Measurements from ENCODE around the gene RNU6-9. TPM values are rescaled to one million over a fixed set of nuclear protein-coding genes. Genes with fewer than 3 reads are reported as not detected.
"Not testable (repeated sequence)": the region's sequence is repeated elsewhere in the genome, so short reads cannot be mapped to it uniquely, and the experiment has no call there.

RNU6-9 gene
- total RNA-seq, 4 donors from 2014 or later, result not detected

GRCh38 chr19:887072-887471 lies 6.2 kb upstream of the RNU6-9 start:
- H3K4me3 ChIP-seq (ENCODE audit: low read depth, poor library complexity, severe bottlenecking), result no peak overlapping the region
- 83 to 88% methylated on average over 16 of the region's 16 CpGs for WGBS, 2 donors
- no peak for DNase-seq (ENCODE audit: low spot score in 2 of 2)
- TF ChIP-seq POLR2A (IDR thresholded peaks at IDR 0.05) (no peak), CTCF (IDR thresholded peaks at IDR 0.05) (no peak)
- intact Hi-C loops (cut with DNase I; ENCODE audit: low total_unique reads), result no loop called here

- DNase-seq (ENCODE audit: low spot score in 2 of 2), result no peak
- intact Hi-C loops (cut with DNase I; ENCODE audit: low total_unique reads), result no loop called here
- WGBS, 2 donors, result 93 to 94% methylated on average over 10 of the region's 10 CpGs
These were observed 5.7 kb upstream of the RNU6-9 start for GRCh38 chr19:887599-887998.

GRCh38 chr19:888581-889385 lies 4.5 kb upstream of the RNU6-9 start:
- intact Hi-C loops (cut with DNase I; ENCODE audit: low total_unique reads), result no loop called here
- no peak overlapping the region for H3K4me3 ChIP-seq (ENCODE audit: low read depth, poor library complexity, severe bottlenecking)
- no peak for TF ChIP-seq CTCF (IDR thresholded peaks at IDR 0.05)
- TF ChIP-seq POLR2A (IDR thresholded peaks at IDR 0.05), result no peak
- 91 to 92% methylated on average over 30 of the region's 30 CpGs for WGBS, 2 donors
- DNase-seq (ENCODE audit: low spot score in 2 of 2), result no peak

More at GRCh38 chr19:887599-887998, 5.7 kb upstream of the RNU6-9 start:
- TF ChIP-seq POLR2A (IDR thresholded peaks at IDR 0.05) (no peak), CTCF (IDR thresholded peaks at IDR 0.05) (no peak)
- H3K4me3 ChIP-seq (ENCODE audit: low read depth, poor library complexity, severe bottlenecking), result no peak overlapping the region

- intact Hi-C loops (cut with DNase I; ENCODE audit: low total_unique reads), result no loop called here
- no peak for TF ChIP-seq CTCF (IDR thresholded peaks at IDR 0.05)
- no peak for DNase-seq (ENCODE audit: low spot score in 2 of 2)
- 93% methylated on average over 19 to 22 of the region's 26 CpGs for WGBS, 2 donors
- H3K4me3 ChIP-seq (ENCODE audit: low read depth, poor library complexity, severe bottlenecking), result no peak overlapping the region
These were observed 3.5 kb upstream of the RNU6-9 start for GRCh38 chr19:889662-890295.

GRCh38 chr19:890831-891230 lies 2.5 kb upstream of the RNU6-9 start:
- intact Hi-C loops (cut with DNase I; ENCODE audit: low total_unique reads), result no loop called here
- 84 to 92% methylated on average over 18 of the region's 18 CpGs for WGBS, 2 donors
- DNase-seq (ENCODE audit: low spot score in 2 of 2), result no peak
- no peak overlapping the region for H3K4me3 ChIP-seq (ENCODE audit: low read depth, poor library complexity, severe bottlenecking)
- no peak for TF ChIP-seq POLR2A (IDR thresholded peaks at IDR 0.05)
- no peak for TF ChIP-seq CTCF (IDR thresholded peaks at IDR 0.05)

GRCh38 chr19:891421-892200 lies 1.7 kb upstream of the RNU6-9 start:
- DNase-seq (ENCODE audit: low spot score in 2 of 2); H3K4me3 ChIP-seq (ENCODE audit: low read depth, poor library complexity, severe bottlenecking); intact Hi-C loops (cut with DNase I; ENCODE audit: low total_unique reads): not testable (repeated sequence)
- WGBS, 2 donors, result 61 to 63% methylated on average over 31 to 46 of the region's 50 CpGs
